HepG2 (cell line): ENCODE measurements around the gene DHX8. TPM values are rescaled to one million over a fixed set of nuclear protein-coding genes. Genes with fewer than 3 reads are reported as not detected.

Experiments
- BATF2 ChIP-seq: sonication (generic); formaldehyde crosslinking; IDR thresholded peaks from 2 replicates; pipeline ENCODE4 v1.8.0; 2022; ENCODE audit warnings: mild to moderate bottlenecking, missing genetic modification reagents, moderate library complexity
- CBX1 ChIP-seq: IDR thresholded peaks from one replicate; pipeline ENCODE4 v1.6.1; 2016; ENCODE audit warnings: antibody characterized with exemption, low read depth
- GTF2F1 ChIP-seq: fragments of 150-350 bp; IDR thresholded peaks from 2 replicates; pipeline ENCODE4 v1.6.1; 2014; ENCODE audit warnings: low read length
- HMGA1 ChIP-seq: sonication (generic); formaldehyde crosslinking; conservative IDR thresholded peaks from 2 replicates; pipeline ENCODE4 v1.4.0; 2020; ENCODE audit warnings: missing genetic modification reagents
- IKZF4 ChIP-seq: sonication (generic); formaldehyde crosslinking; IDR thresholded peaks from 2 replicates; pipeline ENCODE4 v1.5.1; 2020; ENCODE audit warnings: borderline replicate concordance, mild to moderate bottlenecking, low read depth, missing genetic modification reagents; ENCODE audit errors: not compliant biosample characterization
- NR2F6 ChIP-seq, 2 experiments: IDR thresholded peaks; 2 replicates each; pipeline ENCODE4 v1.6.1; 2016; ENCODE audit warnings: antibody characterized with exemption in 1 of 2, mild to moderate bottlenecking in 1 of 2
- PAF1 ChIP-seq: IDR thresholded peaks from 2 replicates; pipeline ENCODE4 v1.6.1; 2016; ENCODE audit warnings: missing genetic modification reagents, missing compliant biosample characterization
- SAP130 ChIP-seq: IDR thresholded peaks from 2 replicates; pipeline ENCODE4 v1.6.1; 2016; ENCODE audit warnings: low read depth
- SATB2 ChIP-seq: sonication (generic); formaldehyde crosslinking; IDR thresholded peaks from 2 replicates; pipeline ENCODE4 v1.5.0; 2020; ENCODE audit warnings: missing genetic modification reagents
- SP4 ChIP-seq: sonication (generic); formaldehyde crosslinking; IDR thresholded peaks from 2 replicates; pipeline ENCODE4 v1.8.1; 2023; ENCODE audit warnings: mild to moderate bottlenecking, missing genetic modification reagents
- TBX2 ChIP-seq: sonication (generic); formaldehyde crosslinking; IDR thresholded peaks from 2 replicates; pipeline ENCODE4 v1.5.0; 2020; ENCODE audit warnings: missing genetic modification reagents, mild to moderate bottlenecking, borderline replicate concordance
- ZBTB10 ChIP-seq: sonication (generic); formaldehyde crosslinking; IDR thresholded peaks from 2 replicates; pipeline ENCODE4 v1.4.0; 2020; ENCODE audit warnings: missing genetic modification reagents, borderline replicate concordance
- ZBTB39 ChIP-seq: sonication (generic); formaldehyde crosslinking; IDR thresholded peaks from 2 replicates; pipeline ENCODE4 v1.5.0; 2020; ENCODE audit warnings: missing genetic modification reagents
- ZNF317 ChIP-seq: sonication (generic); formaldehyde crosslinking; IDR thresholded peaks from 2 replicates; pipeline ENCODE4 v1.5.0; 2020; ENCODE audit warnings: mild to moderate bottlenecking, missing genetic modification reagents
- ZNF350 ChIP-seq: sonication (generic); formaldehyde crosslinking; IDR thresholded peaks from 2 replicates; pipeline ENCODE4 v1.4.0; 2020; ENCODE audit warnings: mild to moderate bottlenecking, low read depth, missing genetic modification reagents, borderline replicate concordance
- ZNF432 ChIP-seq: sonication (generic); formaldehyde crosslinking; IDR thresholded peaks from 2 replicates; pipeline ENCODE4 v1.5.0; 2020; ENCODE audit warnings: missing genetic modification reagents, mild to moderate bottlenecking, borderline replicate concordance
- ZNF562 ChIP-seq: sonication (generic); formaldehyde crosslinking; IDR thresholded peaks from 2 replicates; pipeline ENCODE4 v1.8.0; 2022; ENCODE audit warnings: missing genetic modification reagents, borderline replicate concordance
- polyA plus RNA-seq, 8 experiments: library from polyadenylated mRNA; depleted of rRNA in 3 of 8; stranded (reverse) in 7 of 8; unstranded in 1 of 8; fragments of >200 nt; fragmentation: Illumina TruSeq in 4 of 8; extraction: Trizol in 4 of 8; gene quantifications; 2 replicates each; pipeline versions ENCODE4 v1.2.1 to v1.2.3, GENCODE V29; 2011 to 2016; ENCODE audit warnings: low read depth in 4 of 8, missing spikeins in 1 of 8, mixed read lengths in 1 of 8; ENCODE audit not compliant: insufficient read depth in 1 of 8
- total RNA-seq, 5 experiments: library from RNA; depleted of rRNA; stranded (reverse); fragments of >200 nt; fragmentation: Illumina TruSeq; extraction: Trizol; gene quantifications; 2 replicates each; pipeline ENCODE4 v1.2.3, GENCODE V29; 2016; ENCODE audit warnings: low read depth in 1 of 5
- TF ChIP-seq, protein P1 (sequence below): IDR thresholded peaks from 2 replicates; pipeline ENCODE4 v1.6.1; 2018; ENCODE audit warnings: missing genetic modification reagents, mild to moderate bottlenecking, missing compliant biosample characterization
- TF ChIP-seq, protein P2 (sequence below): sonication (generic); formaldehyde crosslinking; IDR thresholded peaks from 2 replicates; pipeline ENCODE4 v1.8.0; 2022; ENCODE audit warnings: low read depth, missing genetic modification reagents
- TF ChIP-seq, protein P3 (sequence below): sonication (generic); formaldehyde crosslinking; IDR thresholded peaks from 2 replicates; pipeline ENCODE4 v1.4.0; 2020; ENCODE audit warnings: mild to moderate bottlenecking, missing genetic modification reagents

Gene DHX8
- total and polyA plus RNA-seq, 2 of the 13 experiments (the other 11 are each of a cell fraction or from before 2014, with no cell fraction given), result 24.8 to 48.9 TPM

- TF ChIP-seq IKZF4 (CRISPR knock-in tag) (no peak), SAP130 (CRISPR knock-in tag) (peak; percentile 92), SP4 (CRISPR knock-in tag) (no peak; the same call in 1 of the 2 replicates), TBX2 (CRISPR knock-in tag) (peak; percentile 77), ZNF317 (CRISPR knock-in tag) (peak; percentile 73; the same call in 1 of the 2 replicates), NR2F6 (IDR thresholded peaks at IDR 0.05) (no peak), NR2F6 (CRISPR knock-in tag; IDR thresholded peaks at IDR 0.05) (peak; percentile 60; the same call in 1 of the 2 replicates), HMGA1 (CRISPR knock-in tag) (no peak), ZNF350 (CRISPR knock-in tag) (peak; percentile 64; the same call in 1 of the 2 replicates), ZBTB10 (CRISPR knock-in tag) (peak; percentile 59; the same call in 1 of the 2 replicates), ZNF562 (CRISPR knock-in tag) (no peak), ZBTB39 (CRISPR knock-in tag) (no peak), SATB2 (CRISPR knock-in tag) (no peak), GTF2F1 (no peak), BATF2 (CRISPR knock-in tag) (no peak), PAF1 (CRISPR knock-in tag) (peak; percentile 5; the same call in 1 of the 2 replicates), ZNF432 (CRISPR knock-in tag) (no peak), CBX1 (peak; percentile 81)
- TF ChIP-seq, protein P1, sequence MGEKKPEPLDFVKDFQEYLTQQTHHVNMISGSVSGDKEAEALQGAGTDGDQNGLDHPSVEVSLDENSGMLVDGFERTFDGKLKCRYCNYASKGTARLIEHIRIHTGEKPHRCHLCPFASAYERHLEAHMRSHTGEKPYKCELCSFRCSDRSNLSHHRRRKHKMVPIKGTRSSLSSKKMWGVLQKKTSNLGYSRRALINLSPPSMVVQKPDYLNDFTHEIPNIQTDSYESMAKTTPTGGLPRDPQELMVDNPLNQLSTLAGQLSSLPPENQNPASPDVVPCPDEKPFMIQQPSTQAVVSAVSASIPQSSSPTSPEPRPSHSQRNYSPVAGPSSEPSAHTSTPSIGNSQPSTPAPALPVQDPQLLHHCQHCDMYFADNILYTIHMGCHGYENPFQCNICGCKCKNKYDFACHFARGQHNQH (CRISPR knock-in tag), result peak; percentile 75
- TF ChIP-seq, protein P2, sequence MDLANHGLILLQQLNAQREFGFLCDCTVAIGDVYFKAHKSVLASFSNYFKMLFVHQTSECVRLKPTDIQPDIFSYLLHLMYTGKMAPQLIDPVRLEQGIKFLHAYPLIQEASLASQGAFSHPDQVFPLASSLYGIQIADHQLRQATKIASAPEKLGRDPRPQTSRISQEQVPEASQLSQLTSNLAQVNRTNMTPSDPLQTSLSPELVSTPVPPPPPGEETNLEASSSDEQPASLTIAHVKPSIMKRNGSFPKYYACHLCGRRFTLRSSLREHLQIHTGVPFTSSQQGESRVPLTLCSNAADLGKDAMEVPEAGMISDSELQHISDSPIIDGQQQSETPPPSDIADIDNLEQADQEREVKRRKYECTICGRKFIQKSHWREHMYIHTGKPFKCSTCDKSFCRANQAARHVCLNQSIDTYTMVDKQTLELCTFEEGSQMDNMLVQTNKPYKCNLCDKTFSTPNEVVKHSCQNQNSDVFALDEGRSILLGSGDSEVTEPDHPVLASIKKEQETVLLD, result no peak
- TF ChIP-seq, protein P3, sequence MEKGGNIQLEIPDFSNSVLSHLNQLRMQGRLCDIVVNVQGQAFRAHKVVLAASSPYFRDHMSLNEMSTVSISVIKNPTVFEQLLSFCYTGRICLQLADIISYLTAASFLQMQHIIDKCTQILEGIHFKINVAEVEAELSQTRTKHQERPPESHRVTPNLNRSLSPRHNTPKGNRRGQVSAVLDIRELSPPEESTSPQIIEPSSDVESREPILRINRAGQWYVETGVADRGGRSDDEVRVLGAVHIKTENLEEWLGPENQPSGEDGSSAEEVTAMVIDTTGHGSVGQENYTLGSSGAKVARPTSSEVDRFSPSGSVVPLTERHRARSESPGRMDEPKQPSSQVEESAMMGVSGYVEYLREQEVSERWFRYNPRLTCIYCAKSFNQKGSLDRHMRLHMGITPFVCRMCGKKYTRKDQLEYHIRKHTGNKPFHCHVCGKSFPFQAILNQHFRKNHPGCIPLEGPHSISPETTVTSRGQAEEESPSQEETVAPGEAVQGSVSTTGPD (CRISPR knock-in tag), result no peak
These were observed 44.7 kb downstream of the DHX8 start (continued) for GRCh38 chr17:43528319-43528987.
